Natural killer cell (primary cell): ENCODE results near the gene MRC1. TPM values are rescaled to one million over a fixed set of nuclear protein-coding genes. Genes with fewer than 3 reads are reported as not detected.

ENCODE experiments used
- ATAC-seq, 3 donors: fragments of 150-1000 bp in 2 of 3; fragments of 200-7000 bp in 1 of 3; cut with Tn5 transposase; 1 replicate in 1 of 3; 2 replicates in 2 of 3; pipeline ENCODE4 v1.10.0; 2021; ENCODE audit warnings: mild to moderate bottlenecking in 2 of 3, moderate library complexity in 2 of 3
- DNase-seq, 2 donors: peaks; one replicate each; pipeline versions ENCODE4 v3.0.0 to v3.0.0-alpha.2; 2013 to 2021; ENCODE audit warnings: mixed read lengths in 1 of 2
- H3K27ac ChIP-seq: one replicate; pipeline ENCODE4 v1.5.1; 2013; ENCODE audit warnings: mild to moderate bottlenecking, low read length
- H3K27me3 ChIP-seq: one replicate; pipeline ENCODE4 v1.6.1; 2013; ENCODE audit warnings: low read length; ENCODE audit not compliant: control insufficient read depth, insufficient read depth
- H3K36me3 ChIP-seq: one replicate; pipeline ENCODE4 v1.6.1; 2013; ENCODE audit warnings: low read length; ENCODE audit not compliant: control insufficient read depth, insufficient read depth
- H3K4me1 ChIP-seq: one replicate; pipeline ENCODE4 v1.6.1; 2013; ENCODE audit warnings: low read length; ENCODE audit not compliant: control insufficient read depth, insufficient read depth
- H3K4me3 ChIP-seq: one replicate; pipeline ENCODE4 v1.5.1; 2013; ENCODE audit warnings: low read length
- H3K9me3 ChIP-seq: one replicate; pipeline ENCODE4 v1.6.1; 2013; ENCODE audit warnings: low read length; ENCODE audit not compliant: control insufficient read depth, insufficient read depth
- H3K27ac Mint-ChIP-seq, 2 donors: one replicate each; pipeline ENCODE4 v1.8.0; 2022; ENCODE audit warnings: mild to moderate bottlenecking in 2 of 2, mixed read lengths in 2 of 2, moderate library complexity in 1 of 2
- H3K27me3 Mint-ChIP-seq, 2 donors: one replicate each; pipeline ENCODE4 v1.8.0; 2022; ENCODE audit warnings: low read depth in 2 of 2, mixed read lengths in 2 of 2
- H3K36me3 Mint-ChIP-seq: one replicate; pipeline ENCODE4 v1.8.0; 2022; ENCODE audit warnings: mixed read lengths
- H3K4me1 Mint-ChIP-seq, 2 donors: one replicate each; pipeline ENCODE4 v1.8.0; 2022; ENCODE audit warnings: mixed read lengths in 2 of 2
- H3K4me3 Mint-ChIP-seq: one replicate; pipeline ENCODE4 v1.8.0; 2022; ENCODE audit warnings: mild to moderate bottlenecking, moderate library complexity, mixed read lengths
- H3K9me3 Mint-ChIP-seq, 2 donors: one replicate each; pipeline ENCODE4 v1.8.0; 2022; ENCODE audit warnings: mixed read lengths in 2 of 2
- CTCF ChIP-seq: fragments of 200-600 bp; IDR thresholded peaks from one replicate; pipeline ENCODE4 v1.8.0; 2022; ENCODE audit warnings: antibody characterized with exemption
- WGBS: methylation state at CpG from one replicate; pipeline ENCODE4 v1.1.7; 2013; ENCODE audit warnings: missing lambda C conversion rate; ENCODE audit not compliant: insufficient coverage; 5-methylcytosine and 5-hydroxymethylcytosine counted together
- intact Hi-C: fragments of 100-400 bp; cut with micrococcal nuclease; formaldehyde crosslinking; loops from one replicate; pipeline ENCODE4 v1.14.2; 2022
- total RNA-seq, 4 donors: library from RNA; stranded (reverse); fragments of 120-200 nt in 1 of 4; gene quantifications; one replicate each; pipeline versions ENCODE4 v1.2.3 to v1.2.4, GENCODE V29; 2013 to 2022

The MRC1 gene
- total RNA-seq, 3 donors from 2014 or later (not counting 1 experiment from before 2014, with no cell fraction given): 0.05 to 0.18 (median 0.15) TPM

- 17% methylated on average over 4 of the region's 4 CpGs for WGBS
- peaks cover 3% of the 10 kb centered on the region for H3K4me1 ChIP-seq
- no peak overlapping the region for H3K4me3 Mint-ChIP-seq
- no peak overlapping the region for H3K27ac Mint-ChIP-seq
- peaks cover 5% of the 10 kb centered on the region in 2 donors for H3K27me3 Mint-ChIP-seq
- H3K4me3 ChIP-seq: no peak overlapping the region
- TF ChIP-seq CTCF: no peak
- H3K36me3 Mint-ChIP-seq: no peaks in the 10 kb centered on the region
- intact Hi-C loops: no loop called here
- H3K27me3 ChIP-seq: no peaks in the 10 kb centered on the region
- ATAC-seq (no peak), DNase-seq (no peak)
- H3K36me3 ChIP-seq: no peaks in the 10 kb centered on the region
- no peaks in the 10 kb centered on the region for H3K4me1 Mint-ChIP-seq
- no peaks in the 10 kb centered on the region for H3K9me3 Mint-ChIP-seq
- no peak overlapping the region for H3K27ac ChIP-seq
- no peaks in the 10 kb centered on the region for H3K9me3 ChIP-seq
Observed at GRCh38 chr10:17779784-17780183, 29.4 kb upstream of the MRC1 start.

GRCh38 chr10:17780727-17781126 lies 28.4 kb upstream of the MRC1 start:
- DNase-seq (no peak), ATAC-seq (no peak)
- Mint-ChIP-seq H3K4me3 (no peak overlapping the region), H3K27ac (no peak overlapping the region), H3K36me3 (no peaks in the 10 kb centered on the region), H3K4me1 (no peaks in the 10 kb centered on the region), H3K9me3 (no peaks in the 10 kb centered on the region), H3K27me3 (peaks cover 0 to 3% of the 10 kb centered on the region in 2 donors)
- no peaks in the 10 kb centered on the region for H3K27me3 ChIP-seq
- no peaks in the 10 kb centered on the region for H3K9me3 ChIP-seq
- no peak overlapping the region for H3K4me3 ChIP-seq
- no peak overlapping the region for H3K27ac ChIP-seq
- H3K36me3 ChIP-seq: no peaks in the 10 kb centered on the region
- TF ChIP-seq CTCF: no peak
- WGBS: 87% methylated on average over 4 of the region's 4 CpGs
- H3K4me1 ChIP-seq: peaks cover 3% of the 10 kb centered on the region
- intact Hi-C loops: no loop called here

DNA sequence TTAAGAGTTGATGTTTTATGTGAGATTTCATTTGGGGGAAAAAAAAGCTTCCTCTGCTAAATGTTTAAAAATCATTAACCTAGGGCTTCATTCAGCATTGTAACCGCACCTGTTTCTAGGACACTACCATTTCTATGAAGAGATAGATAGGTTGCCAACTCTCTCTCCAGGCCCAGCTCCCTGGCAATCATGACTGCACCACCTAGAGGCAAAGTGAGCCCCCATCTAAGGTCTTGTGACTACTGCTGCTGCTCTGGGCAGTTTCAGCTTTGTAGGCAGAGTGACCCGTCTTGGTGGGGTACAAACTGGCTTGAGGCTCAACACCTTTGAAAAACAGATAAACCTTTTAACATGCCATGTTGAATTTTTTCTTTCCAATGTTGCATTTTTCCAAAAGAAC lies 27.3 kb upstream of the MRC1 start:
- Histone ChIP-seq H3K36me3 (no peaks in the 10 kb centered on the region), H3K4me1 (peaks cover 3% of the 10 kb centered on the region), H3K27me3 (no peaks in the 10 kb centered on the region), H3K4me3 (no peak overlapping the region), H3K27ac (no peak overlapping the region), H3K9me3 (no peaks in the 10 kb centered on the region)
- no peaks in the 10 kb centered on the region for H3K4me1 Mint-ChIP-seq
- H3K27ac Mint-ChIP-seq: no peak overlapping the region
- H3K36me3 Mint-ChIP-seq: no peaks in the 10 kb centered on the region
- intact Hi-C loops: no loop called here
- H3K27me3 Mint-ChIP-seq: peaks cover 0 to 3% of the 10 kb centered on the region in 2 donors
- DNase-seq: no peak
- ATAC-seq: no peak
- no peaks in the 10 kb centered on the region for H3K9me3 Mint-ChIP-seq
- no peak for TF ChIP-seq CTCF
- H3K4me3 Mint-ChIP-seq: no peak overlapping the region
- WGBS: 78% methylated on average over 2 of the region's 2 CpGs

- intact Hi-C loops: no loop called here
- 82% methylated on average over 14 of the region's 16 CpGs for WGBS
Observed at GRCh38 chr10:17782921-17783665, 26.1 kb upstream of the MRC1 start.

More at GRCh38 chr10:17782921-17783665, 26.1 kb upstream of the MRC1 start:
- Histone ChIP-seq H3K9me3 (no peaks in the 10 kb centered on the region), H3K4me3 (no peak overlapping the region), H3K4me1 (peaks cover 3% of the 10 kb centered on the region), H3K27ac (no peak overlapping the region), H3K36me3 (no peaks in the 10 kb centered on the region), H3K27me3 (no peaks in the 10 kb centered on the region)
- DNase-seq (no peak), ATAC-seq (no peak)
- Mint-ChIP-seq H3K27me3 (peaks cover 0 to 3% of the 10 kb centered on the region in 2 donors), H3K36me3 (no peaks in the 10 kb centered on the region), H3K4me1 (no peaks in the 10 kb centered on the region), H3K27ac (no peak overlapping the region), H3K9me3 (no peaks in the 10 kb centered on the region), H3K4me3 (no peak overlapping the region)
- no peak for TF ChIP-seq CTCF
